GM06990 (cell line): Measurements from ENCODE around the gene C17orf114.

Source experiments
- DNase-seq: peaks from one replicate; pipeline ENCODE4 v3.0.0-alpha.2; 2011; ENCODE audit not compliant: insufficient read length; ENCODE audit errors: extremely low read depth
- H3K27me3 ChIP-seq: replicated peaks from 2 replicates; pipeline ENCODE4 v1.6.0; 2011; ENCODE audit warnings: low read length; ENCODE audit not compliant: control insufficient read depth, insufficient read depth
- H3K36me3 ChIP-seq: 2 replicates; pipeline ENCODE4 v1.5.1; 2011; ENCODE audit warnings: low read length; ENCODE audit not compliant: control insufficient read depth, insufficient read depth
- H3K4me3 ChIP-seq: replicated peaks from 2 replicates; pipeline ENCODE4 v1.5.1; 2011; ENCODE audit warnings: low read depth, mild to moderate bottlenecking, control low read depth, low read length
- CTCF ChIP-seq: IDR thresholded peaks from 2 replicates; pipeline ENCODE4 v1.5.1; 2011; ENCODE audit warnings: low read length, control low read depth, mild to moderate bottlenecking, inconsistent platforms; ENCODE audit not compliant: insufficient read depth, poor library complexity, severe bottlenecking

Gene C17orf114

GRCh38 chr17:4768298-4768697 is 33.8 kb downstream of the C17orf114 start:
- Histone ChIP-seq H3K36me3 (no peaks in the 10 kb centered on the region), H3K4me3 (no peak overlapping the region), H3K27me3 (no peaks in the 10 kb centered on the region)
- TF ChIP-seq CTCF = no peak
- DNase-seq = no peak

- DNase-seq = no peak
- Histone ChIP-seq H3K4me3 (no peak overlapping the region), H3K27me3 (no peaks in the 10 kb centered on the region), H3K36me3 (no peaks in the 10 kb centered on the region)
- TF ChIP-seq CTCF = no peak
Observed at GRCh38 chr17:4766723-4767122, 35.4 kb downstream of the C17orf114 start.

GRCh38 chr17:4766201-4766600 is 35.9 kb downstream of the C17orf114 start:
- no peaks in the 10 kb centered on the region for H3K36me3 ChIP-seq
- H3K27me3 ChIP-seq = no peaks in the 10 kb centered on the region
- no peak for TF ChIP-seq CTCF
- H3K4me3 ChIP-seq = no peak overlapping the region
- no peak for DNase-seq

- TF ChIP-seq CTCF = no peak
- Histone ChIP-seq H3K4me3 (no peak overlapping the region), H3K27me3 (no peaks in the 10 kb centered on the region), H3K36me3 (no peaks in the 10 kb centered on the region)
- no peak for DNase-seq
Observed at GRCh38 chr17:4764595-4764994, 37.5 kb downstream of the C17orf114 start.

GRCh38 chr17:4759776-4760236 is 42.3 kb downstream of the C17orf114 start:
- DNase-seq = no peak
- Histone ChIP-seq H3K36me3 (no peaks in the 10 kb centered on the region), H3K27me3 (no peaks in the 10 kb centered on the region), H3K4me3 (no peak overlapping the region)
- no peak for TF ChIP-seq CTCF

- no peak for TF ChIP-seq CTCF
- H3K27me3 ChIP-seq = peaks cover 1% of the 10 kb centered on the region
- DNase-seq = no peak
- no peak overlapping the region for H3K4me3 ChIP-seq
- H3K36me3 ChIP-seq = no peaks in the 10 kb centered on the region
Observed at GRCh38 chr17:4753392-4753791, 48.7 kb downstream of the C17orf114 start.
